ENCODE measurements around the gene NMNAT1.

DNA sequence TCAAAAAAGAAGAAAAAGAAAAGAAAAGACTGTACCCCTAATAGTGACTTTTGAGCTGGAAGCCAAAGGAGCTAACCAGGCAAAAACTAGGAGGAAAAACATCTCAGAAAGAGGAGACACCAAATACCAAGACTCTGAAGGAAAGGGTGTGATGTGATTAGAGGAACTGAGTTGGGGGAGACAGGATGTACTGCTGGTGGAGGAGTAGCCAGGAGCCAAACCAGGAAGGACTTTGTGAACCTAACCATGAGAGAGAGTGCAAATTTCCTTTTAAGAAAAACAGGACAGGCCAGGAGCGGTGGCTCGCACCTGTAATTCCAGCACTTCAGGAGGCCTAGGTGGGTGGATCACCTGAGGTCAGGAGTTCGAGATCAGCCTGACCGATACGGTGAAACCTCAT is 49.6 kb downstream of the NMNAT1 start:
- TF ChIP-seq POLR2A (IDR thresholded peaks at IDR 0.05; ENCODE audit: low read length) (no peak), GATA1 (IDR thresholded peaks at IDR 0.05; ENCODE audit: low read depth, low read length) (no peak)
